NCI-H2029 (cell line): ENCODE data around the gene KRT6B.
"Not testable (repeated sequence)": the region's sequence is repeated elsewhere in the genome, so short reads cannot be mapped to it uniquely, and the experiment has no call there.

Experiments used
- DNase-seq: peaks from one replicate; lab custom pipeline; 2025; lab: John Stamatoyannopoulos, UW

KRT6B gene

GRCh38 chr12:52469853-52470252 lies 17.9 kb upstream of the KRT6B start:
- DNase-seq = no peak

- DNase-seq = no peak
Observed at GRCh38 chr12:52464897-52465296, 13.0 kb upstream of the KRT6B start.

DNA sequence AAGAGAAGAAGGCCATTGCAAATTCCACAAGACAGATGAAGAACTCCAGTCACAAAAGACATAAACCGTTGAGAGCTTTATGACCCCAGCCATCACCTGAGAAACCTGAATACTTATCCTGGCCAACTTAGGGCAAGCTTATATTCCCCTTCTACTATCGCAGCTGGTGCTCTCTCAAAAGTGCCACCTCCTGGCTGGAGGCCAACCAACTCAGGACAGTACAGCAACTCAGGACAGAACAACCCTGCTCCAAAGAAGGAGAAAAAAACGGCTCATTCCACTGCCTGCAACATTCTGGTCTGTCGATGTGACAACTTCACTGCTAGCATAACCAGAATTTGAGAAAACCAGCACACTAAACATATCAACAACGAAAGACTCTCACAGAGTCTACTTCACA lies 9.7 kb upstream of the KRT6B start:
- DNase-seq = no peak

DNA sequence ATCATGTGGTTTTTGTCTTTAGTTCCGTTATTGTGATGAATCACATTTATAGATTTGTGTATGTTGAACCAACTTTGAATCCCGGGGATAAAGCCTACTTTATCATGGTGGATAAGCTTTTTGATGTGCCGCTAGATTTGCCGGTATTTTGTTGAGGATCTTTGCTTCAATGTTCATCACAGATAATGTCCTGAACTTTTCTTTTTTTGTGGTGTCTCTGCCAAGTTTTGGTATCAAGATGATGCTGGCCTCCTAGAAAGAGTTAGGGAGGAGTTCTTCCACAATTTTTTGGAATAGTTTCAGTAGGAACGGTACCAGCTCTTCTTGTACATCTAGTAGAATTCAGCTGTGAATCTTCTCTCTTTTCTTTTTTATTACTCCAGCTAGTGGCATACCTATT lies 6.9 kb upstream of the KRT6B start:
- no peak for DNase-seq

- DNase-seq = no peak
Observed at GRCh38 chr12:52455821-52456220, 3.9 kb upstream of the KRT6B start.

DNA sequence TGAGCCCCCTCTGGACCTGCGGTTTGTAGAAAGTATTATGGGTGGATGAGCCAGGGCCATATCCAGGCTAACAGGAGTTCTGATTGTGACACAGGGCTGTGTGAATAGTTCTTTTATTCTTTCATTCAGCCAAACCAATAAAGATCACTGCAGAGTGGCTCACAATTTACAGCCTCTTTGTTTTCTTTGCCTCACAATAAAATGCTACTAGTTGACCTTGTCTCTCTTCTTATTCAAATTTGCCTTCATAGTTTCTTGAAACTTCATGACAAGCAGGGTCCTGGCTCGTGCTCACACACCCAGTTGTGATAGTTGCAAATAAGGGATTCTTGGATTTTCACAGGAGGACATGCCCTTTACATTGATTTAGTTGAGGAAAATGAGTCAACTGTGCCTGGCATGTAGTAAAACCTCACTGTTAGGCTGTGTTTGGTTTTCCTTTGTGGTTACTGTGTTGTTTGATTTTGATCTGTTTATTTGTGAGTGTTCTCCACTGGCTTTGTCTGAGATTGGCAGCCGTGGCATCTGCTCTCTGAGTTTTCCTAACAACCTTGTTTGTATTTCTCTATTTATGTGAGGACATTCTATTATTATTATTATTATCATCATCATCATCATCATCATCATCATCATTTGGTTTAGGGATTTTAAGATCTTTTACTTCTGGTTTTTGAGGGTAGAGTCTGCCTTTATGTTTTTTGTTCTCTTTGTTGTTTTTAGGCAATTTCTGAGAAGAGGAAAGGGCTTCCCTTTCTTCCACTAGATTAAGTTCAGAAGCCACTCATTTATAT lies 2.7 kb upstream of the KRT6B start:
- DNase-seq = peak; percentile 65

DNA sequence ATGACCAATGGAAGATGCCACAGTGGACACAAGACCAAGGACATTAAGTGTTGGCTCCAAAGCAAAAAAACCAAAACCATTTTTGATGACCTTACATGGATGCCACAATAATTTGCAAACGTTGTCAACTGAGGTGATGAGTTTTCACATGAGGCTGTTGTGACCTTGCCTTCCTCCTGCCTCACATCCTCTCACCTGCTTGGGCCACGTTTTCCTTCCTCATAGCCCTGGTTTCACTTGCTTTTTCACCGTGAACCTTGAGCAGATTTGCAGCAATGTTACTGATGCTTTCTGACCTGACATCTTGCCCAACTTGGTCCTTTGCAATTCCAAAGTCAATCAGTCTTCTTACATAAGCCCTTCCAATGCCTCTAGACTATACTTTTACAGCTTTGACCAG lies 3.7 kb downstream of the KRT6B start:
- DNase-seq = no peak

DNA sequence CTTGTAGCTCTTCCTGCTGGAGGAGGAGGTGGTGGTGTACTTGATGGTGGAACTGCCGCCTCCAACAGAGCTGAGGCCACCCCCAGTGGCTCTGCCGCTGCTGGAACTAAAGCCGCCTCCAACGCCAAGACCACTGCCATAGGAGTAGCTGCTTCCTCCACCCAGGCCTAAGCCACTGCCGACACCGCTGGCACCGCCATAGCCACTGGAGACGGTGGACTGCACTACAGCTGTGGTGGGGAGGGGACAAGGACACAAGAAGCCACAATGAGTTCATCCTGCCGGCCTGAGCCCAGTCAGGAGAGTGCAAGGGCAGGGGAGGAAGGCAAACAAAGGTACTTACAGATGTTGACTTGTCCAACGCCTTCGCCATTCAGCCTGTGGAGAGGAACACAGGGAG lies 4.8 kb downstream of the KRT6B start:
- DNase-seq = not testable (repeated sequence)

- DNase-seq = no peak
Observed at GRCh38 chr12:52446367-52447045, 5.4 kb downstream of the KRT6B start.

- DNase-seq = no peak
Observed at GRCh38 chr12:52445876-52446275, 6.1 kb downstream of the KRT6B start.

DNA sequence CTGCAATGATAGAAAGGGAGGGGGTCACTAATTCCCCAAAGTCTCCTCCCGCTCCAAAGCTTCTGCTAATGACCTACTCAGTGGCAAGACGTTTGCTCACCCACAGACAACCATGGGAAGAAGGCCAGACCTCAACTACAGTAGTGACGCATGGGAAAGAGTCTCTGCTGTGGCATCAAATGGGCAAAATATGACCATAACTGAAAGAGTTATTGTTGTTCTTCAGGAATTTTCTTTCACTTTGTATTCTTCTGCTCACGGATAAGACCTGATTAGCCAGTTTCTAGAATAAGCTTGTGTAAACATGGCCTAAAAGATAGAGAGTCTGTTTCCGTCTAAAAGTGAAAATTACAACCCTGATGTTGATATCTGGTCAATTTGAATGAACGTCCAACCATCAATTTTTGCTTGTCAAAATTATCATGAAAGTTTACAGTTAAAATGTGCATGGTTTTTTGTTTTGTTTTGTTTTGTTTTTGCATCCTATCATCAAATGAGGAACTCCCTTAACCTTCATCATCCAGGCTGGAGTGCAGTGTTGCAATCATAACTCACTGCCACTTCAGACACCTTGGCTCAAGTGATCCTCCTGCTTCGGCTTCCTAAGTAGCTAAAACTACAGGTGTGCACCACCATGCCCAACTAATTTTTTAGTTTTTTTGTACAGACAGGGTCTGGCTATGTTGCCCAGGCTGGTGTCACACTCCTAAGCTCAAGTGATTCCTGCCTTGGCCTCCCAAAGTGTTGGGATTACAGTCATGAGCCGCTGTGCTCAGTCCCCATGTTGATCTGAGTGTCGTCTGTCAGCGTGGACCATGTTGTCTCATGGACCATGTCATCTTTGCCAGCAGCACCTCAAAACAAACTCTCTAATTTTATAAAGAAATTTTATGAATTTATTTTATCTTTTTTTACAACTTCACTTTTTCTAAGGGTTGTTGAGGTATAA lies 7.0 kb downstream of the KRT6B start:
- no peak for DNase-seq

GRCh38 chr12:52443966-52444365 lies 8.0 kb downstream of the KRT6B start:
- DNase-seq = no peak

DNA sequence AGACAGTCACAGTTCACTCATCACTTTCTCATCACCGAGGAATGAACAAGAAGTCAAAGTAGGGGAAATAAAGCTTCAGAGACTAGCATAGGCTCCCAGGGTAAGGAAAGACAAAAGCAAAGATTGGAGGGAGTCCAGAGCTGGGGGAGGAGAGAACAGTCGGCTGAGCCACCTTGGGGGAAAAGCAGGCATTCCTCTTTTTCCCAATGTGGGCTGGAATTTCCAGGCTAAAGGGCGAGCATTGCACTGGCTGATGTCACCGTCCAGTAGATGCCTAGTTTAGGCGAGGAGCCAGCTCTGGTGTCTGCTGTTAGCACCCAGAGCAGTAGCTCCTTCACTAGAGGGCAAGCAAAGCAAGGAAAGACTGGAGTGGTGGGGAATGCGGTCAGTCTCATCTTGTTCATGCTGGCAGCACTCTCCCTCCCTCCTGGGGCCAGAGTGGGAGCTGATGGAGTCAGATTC lies 9.3 kb downstream of the KRT6B start:
- peak; percentile 14 for DNase-seq

DNA sequence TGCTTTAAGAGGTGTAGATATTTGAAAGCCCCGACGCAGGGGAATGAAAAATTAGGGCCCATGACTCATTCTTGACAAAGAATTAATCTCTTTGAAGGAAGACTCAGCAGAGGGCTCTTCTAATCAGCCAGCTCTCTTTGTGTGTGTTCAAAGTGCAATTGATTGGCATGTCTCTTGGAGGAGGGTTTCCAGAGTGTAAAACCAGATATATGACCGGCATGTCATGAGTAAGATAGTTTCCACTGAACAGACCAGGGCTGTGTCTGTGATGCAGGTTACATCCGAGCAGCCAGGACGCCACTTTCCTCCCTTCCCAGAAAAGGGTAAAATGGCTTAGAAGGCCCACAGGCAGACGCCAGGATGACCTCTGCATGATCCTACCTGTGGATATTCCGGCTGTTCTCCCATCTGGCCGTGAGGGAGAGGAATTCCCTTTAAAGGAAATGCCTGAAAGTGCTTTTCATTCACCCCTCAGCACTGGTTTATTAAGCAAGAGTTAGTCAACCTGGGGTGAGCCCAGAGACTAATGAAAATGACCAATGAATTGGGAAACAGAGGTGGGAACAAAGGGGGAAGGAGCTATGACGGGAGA lies 10.5 kb downstream of the KRT6B start:
- no peak for DNase-seq

- no peak for DNase-seq
Observed at GRCh38 chr12:52440821-52441319, 11.1 kb downstream of the KRT6B start.

DNA sequence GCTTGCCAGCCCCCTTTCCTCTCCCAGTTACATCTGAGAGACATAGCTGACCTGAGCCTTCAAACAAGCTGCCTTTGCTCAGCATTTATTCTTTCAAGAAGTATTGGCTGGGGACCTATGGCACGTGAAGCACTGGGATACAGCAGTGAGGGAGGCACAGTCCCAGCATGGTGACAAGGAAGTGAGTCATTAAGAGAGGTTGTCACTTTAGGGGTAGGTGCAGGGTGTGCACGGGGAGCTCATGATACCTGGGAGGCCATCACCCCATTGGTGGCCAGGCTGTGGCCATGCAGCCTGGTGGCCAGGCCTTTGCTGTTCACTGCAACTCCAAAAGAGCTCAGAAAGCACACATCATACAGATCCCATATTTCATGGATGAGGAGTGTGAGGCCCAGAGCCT lies 12.1 kb downstream of the KRT6B start:
- no peak for DNase-seq

DNA sequence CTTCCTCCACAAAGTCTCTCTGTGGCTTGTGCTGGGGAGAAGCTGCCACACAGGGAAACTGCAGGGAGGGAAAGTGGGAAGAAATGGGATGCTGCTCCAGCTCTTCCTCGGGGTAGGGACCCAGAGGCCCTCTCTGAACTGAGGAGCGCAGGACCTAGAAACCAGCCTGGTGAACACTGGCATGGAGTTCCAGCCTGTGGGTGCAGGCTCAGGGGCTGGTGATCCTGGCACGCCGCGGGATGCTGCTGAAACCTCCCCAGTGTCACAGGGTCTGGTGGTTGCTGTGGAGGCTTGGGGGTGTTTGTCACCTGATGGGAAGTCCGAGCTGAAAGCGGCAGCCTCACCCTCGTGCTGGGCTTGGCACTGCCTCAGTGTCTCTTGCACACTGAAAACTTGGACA lies 12.5 kb downstream of the KRT6B start:
- DNase-seq = no peak

DNA sequence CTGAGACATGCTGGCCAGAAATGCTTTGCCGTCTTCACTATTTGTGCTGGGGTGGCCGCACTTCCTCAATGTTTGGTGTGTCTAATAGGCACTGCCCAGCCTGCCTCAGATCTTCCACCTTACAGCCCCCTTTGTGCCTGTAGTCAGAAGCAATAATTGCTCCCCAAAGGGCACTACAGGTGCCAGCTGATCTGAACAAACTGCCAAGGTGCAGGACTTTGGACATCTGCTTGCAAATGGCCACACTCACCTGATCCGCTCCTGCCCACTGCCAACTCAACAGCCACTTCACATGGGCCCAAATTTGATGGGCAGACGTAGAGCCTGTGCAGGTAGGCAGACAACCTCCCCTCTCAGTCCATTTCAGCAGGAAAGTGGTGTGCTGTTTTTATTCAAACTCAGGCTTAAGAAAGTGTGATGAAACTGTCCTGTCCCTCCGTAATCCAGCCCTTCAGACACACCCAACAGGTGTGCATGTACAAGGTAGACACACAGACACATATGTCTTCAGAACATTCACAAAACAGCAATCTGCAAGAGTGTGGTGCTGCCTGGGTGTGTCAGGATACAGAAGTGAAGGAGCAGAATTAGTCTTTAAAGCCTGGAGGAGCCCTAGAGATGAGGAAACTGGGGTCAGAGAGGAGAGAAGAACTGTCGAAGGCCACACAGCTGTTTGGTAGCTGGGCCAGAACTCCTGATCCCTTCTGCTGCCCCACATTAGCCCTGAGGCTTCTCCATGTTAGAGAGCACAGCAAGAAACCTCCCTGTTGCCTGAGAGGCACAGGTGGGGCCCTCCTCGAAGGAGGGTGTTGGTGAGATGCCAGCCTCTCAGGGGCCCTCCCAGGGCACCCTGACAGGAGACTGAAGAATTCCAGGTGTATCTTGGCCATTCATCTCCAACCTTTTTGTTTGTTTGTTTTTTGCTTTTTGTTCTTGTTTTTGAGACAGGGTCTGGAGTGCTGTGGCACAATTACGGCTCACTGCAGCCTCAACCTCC lies 13.3 kb downstream of the KRT6B start:
- DNase-seq = no peak

GRCh38 chr12:52437508-52437907 lies 14.4 kb downstream of the KRT6B start:
- no peak for DNase-seq

- no peak for DNase-seq
Observed at GRCh38 chr12:52436828-52437474, 15.0 kb downstream of the KRT6B start.
